Endothelial cell of umbilical vein (primary cell): ENCODE results near the gene PSD2.

Source experiments
- CTCF ChIP-seq, 2 donors: IDR thresholded peaks; 1 replicate in 1 of 2; 2 replicates in 1 of 2; pipeline ENCODE4 v1.5.1; 2011; ENCODE audit warnings: low read length in 2 of 2, mild to moderate bottlenecking in 2 of 2, moderate library complexity in 2 of 2, control low read depth in 1 of 2, inconsistent platforms in 1 of 2, low read depth in 1 of 2; ENCODE audit not compliant: insufficient read depth in 1 of 2; ENCODE audit errors: extremely low read depth in 1 of 2
- EZH2 ChIP-seq: IDR thresholded peaks from 2 replicates; pipeline ENCODE4 v1.6.1; 2012; ENCODE audit warnings: borderline replicate concordance, low read depth, mild to moderate bottlenecking, moderate library complexity, low read length, inconsistent platforms; ENCODE audit not compliant: severe bottlenecking
- FOS ChIP-seq: IDR thresholded peaks from 2 replicates; pipeline ENCODE4 v1.6.1; 2011; ENCODE audit warnings: mild to moderate bottlenecking, low read length, moderate library complexity, borderline replicate concordance; ENCODE audit not compliant: insufficient read depth
- JUN ChIP-seq: IDR thresholded peaks from 2 replicates; pipeline ENCODE4 v1.6.1; 2011; ENCODE audit warnings: borderline replicate concordance, low read depth; ENCODE audit not compliant: insufficient read length, insufficient read depth
- MAX ChIP-seq: IDR thresholded peaks from 2 replicates; pipeline ENCODE4 v1.6.1; 2011; ENCODE audit not compliant: insufficient read depth, insufficient read length
- MYC ChIP-seq: IDR thresholded peaks from one replicate; pipeline ENCODE4 v1.6.1; 2011; ENCODE audit warnings: mild to moderate bottlenecking, low read depth, low read length
- POLR2A ChIP-seq: IDR thresholded peaks from 2 replicates; pipeline ENCODE4 v1.6.1; 2012; ENCODE audit warnings: low read depth, mild to moderate bottlenecking, control low read depth, low read length

- TF ChIP-seq JUN (no peak), MYC (no peak), POLR2A (no peak), CTCF (IDR thresholded peaks at IDR 0.05; ENCODE audit: extremely low read depth in 1 of 2, insufficient read depth in 1 of 2, low read depth in 1 of 2, low read length in 2 of 2) (no peak), FOS (no peak), MAX (no peak), EZH2 (no peak)
These were observed 50.5 kb downstream of the PSD2 start for GRCh38 chr5:139845846-139846681.
